ENCODE results near the gene WNT9B. TPM values are rescaled to one million over a fixed set of nuclear protein-coding genes. Genes with fewer than 3 reads are reported as not detected.

Gene WNT9B
- total RNA-seq, 1 donor from 2014 or later: 0.26 TPM

Other genes with a start within 250 kb of the WNT9B start
- 14.4 TPM for gene WNT3, start 32.9 kb upstream of the WNT9B start, total RNA-seq (ENCODE audit: unreplicated experiment)
- gene GOSR2, start 71.6 kb downstream of the WNT9B start, total RNA-seq (ENCODE audit: unreplicated experiment): 51.2 TPM
- gene RPRML, start 127.7 kb downstream of the WNT9B start, total RNA-seq (ENCODE audit: unreplicated experiment): not detected

Measured in endothelial cell (in vitro differentiated cells).